HG03571 (cell line): ENCODE results near the gene CRAMP1.

Experiments used
- ATAC-seq: cut with Tn5 transposase; IDR thresholded peaks from one replicate; pipeline ENCODE4 v1.9.1; 2021; ENCODE audit not compliant: unreplicated experiment

Gene CRAMP1, protein sequence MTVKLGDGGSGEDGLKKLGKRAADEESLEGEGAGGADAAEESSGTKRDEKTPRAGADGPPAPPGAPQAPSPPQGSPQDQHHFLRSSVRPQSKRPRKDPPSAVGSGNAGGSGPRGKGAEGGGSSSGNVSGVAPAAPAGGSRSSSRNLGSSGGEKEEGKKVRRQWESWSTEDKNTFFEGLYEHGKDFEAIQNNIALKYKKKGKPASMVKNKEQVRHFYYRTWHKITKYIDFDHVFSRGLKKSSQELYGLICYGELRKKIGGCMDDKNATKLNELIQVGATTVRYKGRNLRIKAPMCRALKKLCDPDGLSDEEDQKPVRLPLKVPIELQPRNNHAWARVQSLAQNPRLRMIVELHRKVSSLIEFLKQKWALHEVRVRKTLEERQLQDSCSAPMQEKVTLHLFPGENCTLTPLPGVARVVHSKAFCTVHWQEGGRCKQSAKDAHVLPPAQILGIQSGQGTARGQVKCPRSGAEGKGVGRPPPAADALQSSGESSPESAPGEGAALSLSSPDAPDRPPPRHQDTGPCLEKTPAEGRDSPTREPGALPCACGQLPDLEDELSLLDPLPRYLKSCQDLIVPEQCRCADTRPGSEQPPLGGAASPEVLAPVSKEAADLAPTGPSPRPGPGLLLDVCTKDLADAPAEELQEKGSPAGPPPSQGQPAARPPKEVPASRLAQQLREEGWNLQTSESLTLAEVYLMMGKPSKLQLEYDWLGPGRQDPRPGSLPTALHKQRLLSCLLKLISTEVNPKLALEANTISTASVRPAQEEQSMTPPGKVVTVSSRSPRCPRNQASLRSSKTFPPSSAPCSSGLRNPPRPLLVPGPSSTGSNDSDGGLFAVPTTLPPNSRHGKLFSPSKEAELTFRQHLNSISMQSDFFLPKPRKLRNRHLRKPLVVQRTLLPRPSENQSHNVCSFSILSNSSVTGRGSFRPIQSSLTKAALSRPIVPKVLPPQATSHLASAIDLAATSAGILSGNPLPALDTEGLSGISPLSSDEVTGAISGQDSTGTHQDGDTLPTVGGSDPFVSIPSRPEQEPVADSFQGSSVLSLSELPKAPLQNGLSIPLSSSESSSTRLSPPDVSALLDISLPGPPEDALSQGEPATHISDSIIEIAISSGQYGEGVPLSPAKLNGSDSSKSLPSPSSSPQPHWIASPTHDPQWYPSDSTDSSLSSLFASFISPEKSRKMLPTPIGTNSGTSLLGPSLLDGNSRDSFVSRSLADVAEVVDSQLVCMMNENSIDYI (N-terminal part only)

DNA sequence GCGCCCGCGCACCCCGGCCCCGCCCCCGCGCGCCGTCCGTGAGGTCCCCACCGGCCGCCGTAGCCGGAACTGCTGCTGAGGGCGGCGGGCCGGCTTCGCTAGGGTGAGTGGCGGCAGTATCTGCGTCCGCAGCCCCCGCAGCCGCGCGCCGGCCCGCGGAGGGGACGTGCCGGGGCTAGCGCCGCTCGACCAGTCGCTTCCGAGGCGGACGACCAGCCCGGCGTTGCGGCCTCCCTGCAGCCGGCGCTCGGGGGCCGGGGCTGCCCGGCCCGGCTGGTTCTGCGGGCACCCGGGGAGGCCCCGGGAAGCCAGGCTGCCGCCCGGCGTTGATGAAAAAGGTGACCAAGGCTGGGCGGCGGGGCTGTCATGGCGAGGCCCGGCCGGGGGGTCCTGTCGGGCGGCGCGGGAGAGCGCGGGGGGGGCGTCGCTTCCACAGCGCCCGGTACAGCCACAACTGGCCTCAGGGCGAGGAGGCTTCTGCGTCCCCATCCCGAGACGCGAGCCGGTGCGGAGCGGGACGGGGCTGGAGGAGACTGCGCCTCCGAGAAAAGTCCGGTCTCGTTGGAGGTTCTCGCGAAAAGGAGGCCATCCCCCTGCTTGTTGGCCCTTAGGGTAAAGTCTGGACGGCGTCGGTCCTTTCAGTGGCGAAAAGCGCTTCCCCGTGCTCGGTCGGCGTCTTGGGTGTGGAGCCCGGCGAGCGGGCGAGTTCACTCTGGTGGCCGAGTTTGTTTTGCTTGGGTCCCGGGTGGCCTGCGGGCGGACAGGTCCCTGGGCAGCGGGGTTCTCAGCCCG, at the start of gene CRAMP1:
TSS of gene CRAMP1 (plus strand) at position 41 of the 792 bp plus-strand sequence. CDS start 2,280 bp downstream, outside the sequence.
- peak; percentile 52 for ATAC-seq

DNA sequence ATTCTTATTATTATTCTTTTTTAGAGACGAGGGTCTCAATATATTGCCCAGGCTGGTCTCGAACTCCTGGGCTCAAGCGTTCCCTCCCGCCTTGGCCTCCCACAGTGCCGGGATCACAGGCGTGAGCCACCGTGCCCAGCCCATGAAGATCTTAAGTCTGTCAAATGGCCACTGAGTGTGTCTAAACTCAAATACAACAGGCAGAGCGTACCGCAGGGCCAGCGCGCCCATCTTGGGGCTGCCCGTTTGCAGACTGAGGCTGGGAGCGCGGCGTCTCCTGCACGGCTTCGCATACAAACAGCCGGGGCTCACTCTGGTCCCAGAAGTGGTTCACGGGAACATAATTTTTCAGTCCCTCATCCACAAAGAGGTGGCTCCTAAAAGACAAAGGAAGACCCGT, 48.4 kb upstream of the CRAMP1 start:
- ATAC-seq, result no peak

- ATAC-seq, result no peak
Measured at GRCh38 chr16:1564325-1564724, 47.8 kb upstream of the CRAMP1 start.

- no peak for ATAC-seq
Measured at GRCh38 chr16:1565083-1565805, 46.9 kb upstream of the CRAMP1 start.

- no peak for ATAC-seq
Measured at GRCh38 chr16:1567988-1568387, 44.2 kb upstream of the CRAMP1 start.

DNA sequence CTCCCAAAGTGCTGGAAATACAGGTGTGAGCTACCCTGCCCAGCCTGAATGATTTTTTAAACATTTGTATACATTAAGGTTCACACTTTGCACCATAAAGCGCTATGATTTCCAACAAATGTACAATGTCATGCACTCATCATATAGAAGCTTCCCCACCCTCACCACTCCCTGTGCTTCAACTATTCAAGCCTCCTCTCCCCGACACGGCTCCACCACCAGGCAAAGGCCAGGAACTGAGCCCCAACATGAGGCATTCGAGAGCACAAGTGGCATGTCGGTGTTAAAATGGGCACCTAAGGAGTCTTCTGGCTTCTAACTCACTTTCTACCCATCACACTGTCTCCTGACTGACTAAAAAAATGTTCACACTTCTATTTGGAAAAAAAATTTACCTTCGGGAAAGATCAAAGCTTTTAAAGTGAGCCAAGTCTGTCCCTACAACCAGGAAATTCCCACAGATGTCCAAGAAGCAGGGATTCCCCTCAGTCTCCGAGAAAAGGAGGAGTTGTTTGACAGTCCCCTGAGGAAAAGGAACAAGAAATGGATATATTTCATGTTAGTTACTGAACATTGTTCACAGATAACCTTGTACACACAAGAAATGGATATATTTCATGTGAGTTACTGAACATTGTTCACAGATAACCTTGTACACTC, 41.0 kb upstream of the CRAMP1 start:
- no peak for ATAC-seq

- no peak for ATAC-seq
Measured at GRCh38 chr16:1572673-1573072, 39.5 kb upstream of the CRAMP1 start.

GRCh38 chr16:1573301-1573700, 38.9 kb upstream of the CRAMP1 start:
- no peak for ATAC-seq

DNA sequence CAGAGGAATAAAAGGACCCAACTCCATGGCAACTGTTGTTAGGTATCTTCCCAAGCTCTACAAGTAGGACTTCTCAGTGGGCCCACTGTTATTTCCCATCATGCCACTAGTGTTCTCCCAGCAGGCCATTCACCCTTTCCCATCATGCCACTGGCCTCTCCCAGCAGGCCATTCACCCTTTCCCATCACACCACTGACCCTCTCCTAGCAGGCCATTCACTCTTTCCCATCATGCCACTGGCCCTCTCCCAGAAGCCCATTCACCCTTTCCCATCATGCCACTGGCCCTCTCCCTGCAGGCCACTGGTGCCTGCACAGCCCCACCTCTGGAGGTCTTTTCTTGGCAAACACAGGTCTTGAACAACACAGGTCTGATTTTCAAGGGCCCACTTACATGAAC, 36.6 kb upstream of the CRAMP1 start:
- no peak for ATAC-seq

DNA sequence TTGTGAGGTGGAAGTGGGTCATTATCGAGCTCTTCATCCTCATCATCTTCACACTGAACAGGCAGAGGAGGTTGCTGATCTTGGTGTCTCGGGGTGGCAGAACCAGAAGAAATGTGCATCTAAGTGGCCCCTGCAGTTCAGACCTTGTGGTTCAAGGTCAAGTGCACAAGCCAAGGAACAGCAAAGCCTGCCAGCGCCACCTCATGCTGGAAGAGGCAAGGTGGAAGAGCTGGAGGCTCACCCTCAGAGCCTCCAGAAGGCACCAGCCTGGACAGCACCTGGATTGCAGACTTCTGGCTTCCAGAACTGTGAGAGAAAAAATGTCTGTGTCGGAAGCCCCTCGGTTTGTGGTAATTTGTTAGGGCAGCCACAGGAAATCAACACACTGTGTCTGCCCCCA, 32.9 kb upstream of the CRAMP1 start:
- ATAC-seq, result no peak

DNA sequence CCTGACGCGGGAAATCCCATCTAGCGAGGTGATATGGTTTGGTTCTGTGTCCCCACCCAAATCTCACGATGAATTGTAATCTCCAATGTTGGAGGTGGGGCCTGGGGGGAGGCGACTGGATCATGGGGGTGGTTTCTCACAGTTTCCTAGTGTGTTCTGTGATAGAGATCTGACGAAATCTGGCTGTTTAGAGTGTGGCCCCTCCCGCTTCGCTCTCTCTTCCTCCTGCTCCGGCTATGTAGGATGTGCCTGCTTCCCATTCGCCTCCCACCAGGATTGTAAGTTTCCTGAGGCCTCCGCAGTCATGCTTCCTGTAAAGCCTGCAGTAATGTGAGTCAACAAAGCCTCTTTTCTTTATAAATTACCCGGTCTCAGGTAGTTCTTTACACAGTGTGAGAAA, 31.9 kb upstream of the CRAMP1 start:
- no peak for ATAC-seq

- ATAC-seq, result no peak
Measured at GRCh38 chr16:1580956-1581355, 31.2 kb upstream of the CRAMP1 start.

DNA sequence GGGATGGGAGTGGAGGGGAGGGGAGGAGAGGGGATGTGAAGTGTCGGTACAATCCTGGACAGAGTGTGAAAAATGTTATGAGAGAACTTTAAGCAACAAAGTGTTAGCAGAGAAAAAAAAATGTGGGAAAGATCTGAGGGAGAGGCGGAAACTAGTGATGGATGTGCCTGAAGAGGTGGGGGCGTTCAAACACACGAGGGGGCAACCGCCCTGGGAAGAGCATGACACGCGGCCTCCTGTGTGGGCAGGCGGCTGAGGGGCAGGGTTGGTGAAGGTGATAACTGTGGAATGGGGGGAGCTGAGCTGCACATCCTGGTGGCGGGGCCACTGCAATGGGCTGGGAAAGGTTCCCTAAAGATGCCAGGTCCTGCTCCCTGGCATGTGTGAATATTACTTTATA, 30.4 kb upstream of the CRAMP1 start:
- no peak for ATAC-seq

DNA sequence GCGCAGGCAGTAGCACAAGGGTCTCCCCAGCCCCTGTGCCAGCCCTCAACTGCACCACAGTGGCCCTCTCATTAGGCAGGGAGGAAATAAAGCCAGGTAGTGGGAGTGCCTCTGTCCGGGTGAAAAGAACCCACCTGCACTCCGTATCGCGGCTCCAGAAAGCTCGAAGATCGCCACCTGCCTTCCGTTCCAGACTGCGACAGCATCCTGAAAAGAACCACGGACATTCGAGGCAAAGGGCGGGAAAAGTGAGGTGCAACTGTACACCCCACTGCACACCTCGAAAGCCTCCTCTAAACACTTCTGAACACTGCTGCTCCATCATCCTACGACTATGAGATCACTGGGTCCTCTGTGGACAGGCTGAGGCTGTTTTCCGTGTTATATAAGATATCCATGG, 29.0 kb upstream of the CRAMP1 start:
- ATAC-seq, result no peak

- no peak for ATAC-seq
Measured at GRCh38 chr16:1584926-1585484, 27.2 kb upstream of the CRAMP1 start.

- no peak for ATAC-seq
Measured at GRCh38 chr16:1590366-1590765, 21.8 kb upstream of the CRAMP1 start.

DNA sequence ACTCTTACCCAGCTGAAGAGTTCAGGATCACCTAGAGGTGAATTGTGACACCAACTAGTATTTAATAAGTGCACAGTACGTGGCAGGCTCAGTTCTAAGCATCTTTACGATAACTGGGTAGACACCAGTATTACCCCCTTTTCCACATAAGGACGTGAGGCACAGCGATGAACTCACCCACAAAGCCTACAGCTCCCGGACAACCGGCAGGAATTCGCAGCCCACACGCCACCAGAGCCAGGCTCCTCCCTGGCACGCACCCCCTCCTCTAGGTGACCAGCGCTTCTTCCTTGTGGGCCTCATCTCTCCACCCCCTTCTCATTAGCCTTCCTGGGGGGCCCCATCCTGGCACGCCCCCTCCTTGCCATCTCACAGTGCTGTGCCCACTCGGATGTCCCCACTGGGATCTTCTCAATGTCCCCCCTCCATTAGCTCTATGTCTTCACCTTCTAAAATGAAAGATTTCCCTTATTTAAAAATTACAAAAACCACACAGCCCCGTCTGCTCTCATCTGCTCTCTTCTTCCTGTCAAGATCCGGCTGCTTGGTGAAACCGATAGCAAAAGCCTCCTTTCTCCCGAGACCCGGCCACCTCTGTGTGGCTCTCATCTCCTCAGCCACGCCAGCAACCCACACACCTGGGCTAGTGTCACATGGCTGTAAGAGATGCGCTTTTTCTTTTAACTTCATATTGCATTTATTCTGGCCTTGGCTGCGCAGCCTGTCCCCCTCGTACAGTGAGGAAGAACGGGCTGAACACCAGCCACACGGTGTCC, 21.0 kb upstream of the CRAMP1 start:
- no peak for ATAC-seq

- ATAC-seq, result no peak
Measured at GRCh38 chr16:1592446-1592845, 19.7 kb upstream of the CRAMP1 start.
